K562 (cell line): ENCODE results near the gene PIK3CB. TPM values are rescaled to one million over a fixed set of nuclear protein-coding genes. Genes with fewer than 3 reads are reported as not detected.
A peak's percentile ranks its signal among the peaks of the same experiment; 100 is the strongest.

Experiments used
- ARID2 ChIP-seq: fragments of 450-650 bp; IDR thresholded peaks from 2 replicates; pipeline ENCODE4 v1.6.1; 2017; ENCODE audit warnings: antibody characterized with exemption, mild to moderate bottlenecking
- BACH1 ChIP-seq: fragments of 200-800 bp; sonication (Bioruptor generic); IDR thresholded peaks from 2 replicates; pipeline ENCODE4 v1.6.1; 2016; ENCODE audit warnings: missing genetic modification characterization, missing compliant biosample characterization
- CREB5 ChIP-seq: fragments of 250-450 bp; sonication (Bioruptor Pico); IDR thresholded peaks from 2 replicates; pipeline ENCODE4 v1.5.0; 2020; ENCODE audit warnings: mild to moderate bottlenecking
- DPF2 ChIP-seq: fragments of 450-650 bp; IDR thresholded peaks from 2 replicates; pipeline ENCODE4 v1.6.1; 2016
- FOXK1 ChIP-seq: sonication (generic); formaldehyde crosslinking; IDR thresholded peaks from 2 replicates; pipeline ENCODE4 v1.8.0; 2022; ENCODE audit warnings: missing genetic modification reagents, mild to moderate bottlenecking, borderline replicate concordance
- HDAC6 ChIP-seq: IDR thresholded peaks from 2 replicates; pipeline ENCODE4 v1.6.1; 2012; ENCODE audit warnings: low read depth, mild to moderate bottlenecking, control low read depth, inconsistent platforms, low read length, moderate library complexity
- MAZ ChIP-seq, 2 experiments: fragments of 450-650 bp in 1 of 2; sonication (generic) in 1 of 2; formaldehyde crosslinking; IDR thresholded peaks in 1 of 2; conservative IDR thresholded peaks in 1 of 2; 2 replicates each; pipeline versions ENCODE4 v1.4.0 to v1.5.0; 2020; ENCODE audit warnings: mild to moderate bottlenecking in 1 of 2, missing genetic modification reagents in 1 of 2
- PREB ChIP-seq: sonication (generic); formaldehyde crosslinking; IDR thresholded peaks from 2 replicates; pipeline ENCODE4 v1.8.1; 2023; ENCODE audit warnings: mild to moderate bottlenecking, missing genetic modification reagents
- SOX6 ChIP-seq: fragments of 450-650 bp; IDR thresholded peaks from 2 replicates; pipeline ENCODE4 v1.6.1; 2014; ENCODE audit warnings: mild to moderate bottlenecking
- ZEB2 ChIP-seq: fragments of 450-650 bp; IDR thresholded peaks from 2 replicates; pipeline ENCODE4 v1.6.1; 2016
- polyA plus RNA-seq, 8 experiments: library from polyadenylated mRNA; depleted of rRNA in 4 of 8; stranded (reverse) in 5 of 8; unstranded in 3 of 8; fragments of >200 nt; fragmentation: Nextera tagmentation in 2 of 8; fragmentation: Illumina TruSeq in 1 of 8; extraction: Ambion mirVana in 2 of 8; extraction: Trizol in 1 of 8; gene quantifications; 2 replicates each; pipeline versions ENCODE4 v1.2.1 to v1.2.3, GENCODE V29; 2011 to 2014; ENCODE audit warnings: inconsistent platforms in 1 of 8, missing spikeins in 1 of 8
- total RNA-seq, 7 experiments: library from RNA; depleted of rRNA in 6 of 7; stranded (reverse); fragments of >200 nt in 6 of 7; fragmentation: Illumina TruSeq in 2 of 7; extraction: Trizol in 2 of 7; gene quantifications; 2 replicates each; pipeline versions ENCODE4 v1.2.1 to v1.2.3, GENCODE V29; 2011 to 2021; ENCODE audit warnings: low replicate concordance in 1 of 7
- TF ChIP-seq, protein P1 (sequence below): fragments of 450-650 bp; IDR thresholded peaks from 2 replicates; pipeline ENCODE4 v1.6.1; 2016; ENCODE audit warnings: mild to moderate bottlenecking, moderate library complexity
- TF ChIP-seq, protein P2 (sequence below): fragments of 250-450 bp; sonication (Bioruptor Pico); IDR thresholded peaks from 2 replicates; pipeline ENCODE4 v1.4.0; 2020; ENCODE audit warnings: mild to moderate bottlenecking, moderate library complexity, borderline replicate concordance

PIK3CB gene
- total and polyA plus RNA-seq, 9 of the 15 experiments (the other 6 are each of a cell fraction or from before 2014, with no cell fraction given): 15.3 to 62.6 (median 28.3) TPM

DNA sequence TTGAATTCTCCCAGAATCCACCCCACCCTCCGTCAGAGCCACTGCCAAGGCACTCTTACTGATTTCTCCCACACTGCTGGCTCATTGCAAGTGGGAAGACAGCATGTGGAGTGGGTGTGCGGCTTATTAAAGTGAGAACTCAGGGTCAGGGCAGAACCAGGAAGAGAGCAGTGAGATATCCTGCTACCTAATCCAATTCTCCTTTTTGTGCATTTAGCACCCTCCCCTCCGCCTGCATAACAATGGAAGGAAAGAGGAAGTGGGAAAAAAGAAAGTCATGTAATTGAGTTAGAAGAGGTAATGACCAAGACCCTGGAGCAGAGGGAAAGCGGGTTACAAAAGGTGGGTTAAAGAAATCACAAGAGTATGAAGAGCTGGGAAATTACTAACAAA is 27.8 kb upstream of the PIK3CB start (continued):
- TF ChIP-seq, protein P1, sequence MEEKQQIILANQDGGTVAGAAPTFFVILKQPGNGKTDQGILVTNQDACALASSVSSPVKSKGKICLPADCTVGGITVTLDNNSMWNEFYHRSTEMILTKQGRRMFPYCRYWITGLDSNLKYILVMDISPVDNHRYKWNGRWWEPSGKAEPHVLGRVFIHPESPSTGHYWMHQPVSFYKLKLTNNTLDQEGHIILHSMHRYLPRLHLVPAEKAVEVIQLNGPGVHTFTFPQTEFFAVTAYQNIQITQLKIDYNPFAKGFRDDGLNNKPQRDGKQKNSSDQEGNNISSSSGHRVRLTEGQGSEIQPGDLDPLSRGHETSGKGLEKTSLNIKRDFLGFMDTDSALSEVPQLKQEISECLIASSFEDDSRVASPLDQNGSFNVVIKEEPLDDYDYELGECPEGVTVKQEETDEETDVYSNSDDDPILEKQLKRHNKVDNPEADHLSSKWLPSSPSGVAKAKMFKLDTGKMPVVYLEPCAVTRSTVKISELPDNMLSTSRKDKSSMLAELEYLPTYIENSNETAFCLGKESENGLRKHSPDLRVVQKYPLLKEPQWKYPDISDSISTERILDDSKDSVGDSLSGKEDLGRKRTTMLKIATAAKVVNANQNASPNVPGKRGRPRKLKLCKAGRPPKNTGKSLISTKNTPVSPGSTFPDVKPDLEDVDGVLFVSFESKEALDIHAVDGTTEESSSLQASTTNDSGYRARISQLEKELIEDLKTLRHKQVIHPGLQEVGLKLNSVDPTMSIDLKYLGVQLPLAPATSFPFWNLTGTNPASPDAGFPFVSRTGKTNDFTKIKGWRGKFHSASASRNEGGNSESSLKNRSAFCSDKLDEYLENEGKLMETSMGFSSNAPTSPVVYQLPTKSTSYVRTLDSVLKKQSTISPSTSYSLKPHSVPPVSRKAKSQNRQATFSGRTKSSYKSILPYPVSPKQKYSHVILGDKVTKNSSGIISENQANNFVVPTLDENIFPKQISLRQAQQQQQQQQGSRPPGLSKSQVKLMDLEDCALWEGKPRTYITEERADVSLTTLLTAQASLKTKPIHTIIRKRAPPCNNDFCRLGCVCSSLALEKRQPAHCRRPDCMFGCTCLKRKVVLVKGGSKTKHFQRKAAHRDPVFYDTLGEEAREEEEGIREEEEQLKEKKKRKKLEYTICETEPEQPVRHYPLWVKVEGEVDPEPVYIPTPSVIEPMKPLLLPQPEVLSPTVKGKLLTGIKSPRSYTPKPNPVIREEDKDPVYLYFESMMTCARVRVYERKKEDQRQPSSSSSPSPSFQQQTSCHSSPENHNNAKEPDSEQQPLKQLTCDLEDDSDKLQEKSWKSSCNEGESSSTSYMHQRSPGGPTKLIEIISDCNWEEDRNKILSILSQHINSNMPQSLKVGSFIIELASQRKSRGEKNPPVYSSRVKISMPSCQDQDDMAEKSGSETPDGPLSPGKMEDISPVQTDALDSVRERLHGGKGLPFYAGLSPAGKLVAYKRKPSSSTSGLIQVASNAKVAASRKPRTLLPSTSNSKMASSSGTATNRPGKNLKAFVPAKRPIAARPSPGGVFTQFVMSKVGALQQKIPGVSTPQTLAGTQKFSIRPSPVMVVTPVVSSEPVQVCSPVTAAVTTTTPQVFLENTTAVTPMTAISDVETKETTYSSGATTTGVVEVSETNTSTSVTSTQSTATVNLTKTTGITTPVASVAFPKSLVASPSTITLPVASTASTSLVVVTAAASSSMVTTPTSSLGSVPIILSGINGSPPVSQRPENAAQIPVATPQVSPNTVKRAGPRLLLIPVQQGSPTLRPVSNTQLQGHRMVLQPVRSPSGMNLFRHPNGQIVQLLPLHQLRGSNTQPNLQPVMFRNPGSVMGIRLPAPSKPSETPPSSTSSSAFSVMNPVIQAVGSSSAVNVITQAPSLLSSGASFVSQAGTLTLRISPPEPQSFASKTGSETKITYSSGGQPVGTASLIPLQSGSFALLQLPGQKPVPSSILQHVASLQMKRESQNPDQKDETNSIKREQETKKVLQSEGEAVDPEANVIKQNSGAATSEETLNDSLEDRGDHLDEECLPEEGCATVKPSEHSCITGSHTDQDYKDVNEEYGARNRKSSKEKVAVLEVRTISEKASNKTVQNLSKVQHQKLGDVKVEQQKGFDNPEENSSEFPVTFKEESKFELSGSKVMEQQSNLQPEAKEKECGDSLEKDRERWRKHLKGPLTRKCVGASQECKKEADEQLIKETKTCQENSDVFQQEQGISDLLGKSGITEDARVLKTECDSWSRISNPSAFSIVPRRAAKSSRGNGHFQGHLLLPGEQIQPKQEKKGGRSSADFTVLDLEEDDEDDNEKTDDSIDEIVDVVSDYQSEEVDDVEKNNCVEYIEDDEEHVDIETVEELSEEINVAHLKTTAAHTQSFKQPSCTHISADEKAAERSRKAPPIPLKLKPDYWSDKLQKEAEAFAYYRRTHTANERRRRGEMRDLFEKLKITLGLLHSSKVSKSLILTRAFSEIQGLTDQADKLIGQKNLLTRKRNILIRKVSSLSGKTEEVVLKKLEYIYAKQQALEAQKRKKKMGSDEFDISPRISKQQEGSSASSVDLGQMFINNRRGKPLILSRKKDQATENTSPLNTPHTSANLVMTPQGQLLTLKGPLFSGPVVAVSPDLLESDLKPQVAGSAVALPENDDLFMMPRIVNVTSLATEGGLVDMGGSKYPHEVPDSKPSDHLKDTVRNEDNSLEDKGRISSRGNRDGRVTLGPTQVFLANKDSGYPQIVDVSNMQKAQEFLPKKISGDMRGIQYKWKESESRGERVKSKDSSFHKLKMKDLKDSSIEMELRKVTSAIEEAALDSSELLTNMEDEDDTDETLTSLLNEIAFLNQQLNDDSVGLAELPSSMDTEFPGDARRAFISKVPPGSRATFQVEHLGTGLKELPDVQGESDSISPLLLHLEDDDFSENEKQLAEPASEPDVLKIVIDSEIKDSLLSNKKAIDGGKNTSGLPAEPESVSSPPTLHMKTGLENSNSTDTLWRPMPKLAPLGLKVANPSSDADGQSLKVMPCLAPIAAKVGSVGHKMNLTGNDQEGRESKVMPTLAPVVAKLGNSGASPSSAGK: 0 out of 2 replicates have a peak, but pooled peaks have one; percentile 23
- TF ChIP-seq MAZ (CRISPR knock-in tag; conservative IDR thresholded peaks at IDR 0.05 in 1 of 2, IDR thresholded peaks at IDR 0.05 in 1 of 2): peak in 1 of 2 experiments; percentile 51; a peak in 1 of 4 replicates
- TF ChIP-seq, protein P2, sequence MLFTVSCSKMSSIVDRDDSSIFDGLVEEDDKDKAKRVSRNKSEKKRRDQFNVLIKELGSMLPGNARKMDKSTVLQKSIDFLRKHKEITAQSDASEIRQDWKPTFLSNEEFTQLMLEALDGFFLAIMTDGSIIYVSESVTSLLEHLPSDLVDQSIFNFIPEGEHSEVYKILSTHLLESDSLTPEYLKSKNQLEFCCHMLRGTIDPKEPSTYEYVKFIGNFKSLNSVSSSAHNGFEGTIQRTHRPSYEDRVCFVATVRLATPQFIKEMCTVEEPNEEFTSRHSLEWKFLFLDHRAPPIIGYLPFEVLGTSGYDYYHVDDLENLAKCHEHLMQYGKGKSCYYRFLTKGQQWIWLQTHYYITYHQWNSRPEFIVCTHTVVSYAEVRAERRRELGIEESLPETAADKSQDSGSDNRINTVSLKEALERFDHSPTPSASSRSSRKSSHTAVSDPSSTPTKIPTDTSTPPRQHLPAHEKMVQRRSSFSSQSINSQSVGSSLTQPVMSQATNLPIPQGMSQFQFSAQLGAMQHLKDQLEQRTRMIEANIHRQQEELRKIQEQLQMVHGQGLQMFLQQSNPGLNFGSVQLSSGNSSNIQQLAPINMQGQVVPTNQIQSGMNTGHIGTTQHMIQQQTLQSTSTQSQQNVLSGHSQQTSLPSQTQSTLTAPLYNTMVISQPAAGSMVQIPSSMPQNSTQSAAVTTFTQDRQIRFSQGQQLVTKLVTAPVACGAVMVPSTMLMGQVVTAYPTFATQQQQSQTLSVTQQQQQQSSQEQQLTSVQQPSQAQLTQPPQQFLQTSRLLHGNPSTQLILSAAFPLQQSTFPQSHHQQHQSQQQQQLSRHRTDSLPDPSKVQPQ (CRISPR knock-in tag): no peak
- no peak for TF ChIP-seq FOXK1 (CRISPR knock-in tag)
- TF ChIP-seq SOX6: peak; percentile 92
- TF ChIP-seq CREB5 (CRISPR knock-in tag): 0 out of 2 replicates have a peak, but pooled peaks have one; percentile 12
- TF ChIP-seq PREB: no peak
- peak; percentile 20; the same call in 1 of the 2 replicates for TF ChIP-seq BACH1
- TF ChIP-seq ZEB2: 0 out of 2 replicates have a peak, but pooled peaks have one; percentile 45
- no peak for TF ChIP-seq HDAC6
- TF ChIP-seq DPF2: no peak
- TF ChIP-seq ARID2: no peak
